ENCODE measurements around the gene ZFAND2B. TPM values are rescaled to one million over a fixed set of nuclear protein-coding genes. Genes with fewer than 3 reads are reported as not detected.

ZFAND2B gene
- total and polyA plus RNA-seq, 8 donors: 26.3 to 41.8 (median 36.0) TPM

DNA sequence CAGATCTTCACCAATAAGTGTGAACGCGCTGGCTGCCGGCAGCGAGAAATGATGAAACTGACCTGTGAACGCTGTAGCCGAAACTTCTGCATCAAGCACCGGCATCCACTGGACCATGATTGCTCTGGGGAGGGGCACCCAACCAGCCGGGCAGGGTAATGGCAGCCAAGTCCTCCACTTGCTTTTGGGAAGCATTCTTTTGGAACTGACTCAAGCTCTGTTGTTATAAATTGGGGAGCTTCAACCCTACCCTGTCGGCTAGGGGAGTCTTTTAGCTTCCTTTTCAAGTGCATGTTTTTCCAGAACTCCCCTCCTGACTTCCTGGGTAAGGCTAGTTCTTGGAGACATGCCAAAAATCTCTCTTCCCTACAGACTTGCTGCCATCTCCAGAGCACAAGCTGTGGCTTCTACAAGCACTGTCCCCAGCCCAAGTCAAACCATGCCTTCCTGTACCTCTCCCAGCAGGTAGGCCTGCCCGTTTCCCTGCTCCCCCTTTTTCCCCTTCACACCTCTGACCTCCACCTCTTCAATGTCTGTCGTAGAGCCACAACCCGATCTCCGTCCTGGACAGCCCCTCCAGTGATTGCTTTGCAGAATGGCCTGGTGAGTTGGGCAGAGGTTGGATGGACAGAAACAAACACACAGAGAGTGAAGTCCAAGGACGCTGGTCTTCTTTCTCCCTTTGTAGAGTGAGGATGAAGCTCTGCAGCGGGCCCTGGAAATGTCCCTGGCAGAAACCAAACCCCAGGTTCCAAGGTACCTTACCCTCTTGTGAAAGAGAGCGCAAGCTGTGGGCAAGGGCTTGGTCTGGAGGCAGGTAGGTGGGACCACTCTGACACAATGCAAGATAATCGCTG lies 1.5 kb downstream of the ZFAND2B start:
- Histone ChIP-seq H3K27me3 (no peaks in the 10 kb centered on the region), H3K4me3 (peak overlapping the region in 1 of 2 donors; percentile 61), H3K27ac (peak overlapping the region; percentile 94 to 95), H3K36me3 (peaks cover 0 to 51% of the 10 kb centered on the region in 2 donors), H3K4me1 (peaks cover 14 to 35% of the 10 kb centered on the region in 2 donors), H3K9me3 (peaks cover 0 to 4% of the 10 kb centered on the region in 2 donors)
- intact Hi-C loops (cut with DNase I): no loop called here
- ATAC-seq: peak; percentile 3
- TF ChIP-seq CTCF (IDR thresholded peaks at IDR 0.05): no peak
- peak in 2 of 4 donors; percentile 40 to 47 for DNase-seq

DNA sequence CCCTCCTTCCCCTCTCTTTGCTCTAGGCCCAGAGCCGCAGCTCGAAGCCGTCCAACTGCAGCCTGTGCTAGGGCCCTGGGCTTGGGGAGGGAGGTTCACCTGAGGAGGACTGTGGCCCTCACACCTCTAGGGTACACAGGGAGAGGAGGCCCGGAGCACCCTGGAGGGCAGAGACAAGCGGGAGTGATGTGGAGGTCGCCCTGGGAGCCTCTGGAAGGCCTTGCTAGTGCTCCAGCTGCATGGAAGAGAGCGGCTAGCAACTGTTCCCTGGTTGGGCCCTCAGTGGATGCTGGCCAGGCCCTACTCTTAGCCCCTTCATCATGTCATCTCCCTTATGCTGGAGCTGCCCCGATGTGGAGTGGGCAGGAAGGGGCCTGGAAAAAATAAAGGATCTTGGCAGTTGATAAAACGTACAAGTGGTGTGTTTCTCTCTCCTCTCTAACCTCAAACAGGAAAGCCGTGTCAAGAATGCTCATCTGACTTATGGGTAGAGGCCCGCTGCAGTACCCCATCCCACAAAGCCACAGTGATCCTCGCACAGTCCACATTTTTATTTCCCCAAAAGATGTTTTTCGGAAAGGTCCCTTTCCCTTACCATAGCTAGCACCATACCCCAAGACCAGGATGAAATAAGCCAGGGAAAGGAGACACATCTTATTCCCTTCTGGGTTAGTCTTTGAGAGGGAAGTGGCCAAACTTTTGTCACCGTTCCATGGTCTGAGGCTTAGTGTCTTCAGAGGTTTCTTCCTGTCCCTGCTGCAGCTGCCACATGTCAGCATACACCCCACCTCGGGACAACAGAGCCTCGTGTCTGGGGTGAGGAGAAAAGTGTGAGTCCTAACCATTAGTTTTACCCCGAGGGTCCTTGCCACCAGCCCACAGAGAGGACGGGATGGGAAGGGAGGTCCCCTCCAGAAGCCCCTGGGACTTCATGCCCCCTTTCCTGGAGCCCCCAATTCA lies 2.9 kb downstream of the ZFAND2B start:
- Histone ChIP-seq H3K27me3 (no peaks in the 10 kb centered on the region), H3K4me3 (no peak overlapping the region), H3K4me1 (peaks cover 14 to 35% of the 10 kb centered on the region in 2 donors), H3K36me3 (peaks cover 0 to 65% of the 10 kb centered on the region in 2 donors), H3K9me3 (peaks cover 0 to 2% of the 10 kb centered on the region in 2 donors), H3K27ac (peak overlapping the region in 1 of 2 donors; percentile 5)
- ATAC-seq: no peak
- intact Hi-C loops (cut with DNase I): no loop called here
- TF ChIP-seq CTCF (IDR thresholded peaks at IDR 0.05): no peak
- DNase-seq: no peak

DNA sequence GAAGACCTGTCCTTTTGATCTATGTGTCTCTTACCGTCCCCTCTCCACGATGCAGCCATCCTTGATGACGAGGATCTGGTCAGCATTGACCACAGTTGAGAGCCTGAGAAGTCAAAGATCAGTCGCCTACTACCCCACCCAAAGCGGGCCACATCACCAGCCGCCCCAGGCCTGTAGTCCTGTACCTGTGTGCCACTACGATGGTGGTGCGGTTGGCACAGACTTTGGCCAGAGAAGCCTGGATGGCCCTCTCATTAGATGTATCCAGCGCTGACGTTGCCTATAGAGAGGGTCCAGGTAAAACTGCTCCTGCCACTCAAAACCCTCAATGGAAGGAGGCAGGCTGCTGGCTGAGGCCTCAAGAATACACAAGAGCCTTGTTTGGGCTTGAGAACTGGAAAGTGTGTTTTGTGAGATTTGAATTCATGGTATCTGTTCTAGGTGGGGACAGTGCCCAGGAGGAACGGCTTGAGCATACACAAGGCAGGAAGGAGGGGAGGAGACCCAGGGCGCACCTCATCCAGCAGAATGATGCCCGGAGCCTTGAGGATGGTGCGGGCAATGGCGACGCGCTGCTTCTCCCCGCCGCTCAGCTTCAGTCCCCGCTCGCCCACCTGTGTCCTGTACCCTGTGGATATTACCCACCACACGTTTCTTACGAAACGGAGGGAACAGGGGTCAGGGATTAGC lies 3.8 kb downstream of the ZFAND2B start:
- no peaks in the 10 kb centered on the region for H3K9me3 ChIP-seq
- no peak for TF ChIP-seq CTCF (IDR thresholded peaks at IDR 0.05)
- peaks cover 14 to 35% of the 10 kb centered on the region in 2 donors for H3K4me1 ChIP-seq
- intact Hi-C loops (cut with DNase I): no loop called here
- H3K27me3 ChIP-seq: no peaks in the 10 kb centered on the region
- ATAC-seq (no peak), DNase-seq (no peak)
- H3K36me3 ChIP-seq: peaks cover 0 to 70% of the 10 kb centered on the region in 2 donors
- no peak overlapping the region for H3K4me3 ChIP-seq
- no peak overlapping the region for H3K27ac ChIP-seq

DNA sequence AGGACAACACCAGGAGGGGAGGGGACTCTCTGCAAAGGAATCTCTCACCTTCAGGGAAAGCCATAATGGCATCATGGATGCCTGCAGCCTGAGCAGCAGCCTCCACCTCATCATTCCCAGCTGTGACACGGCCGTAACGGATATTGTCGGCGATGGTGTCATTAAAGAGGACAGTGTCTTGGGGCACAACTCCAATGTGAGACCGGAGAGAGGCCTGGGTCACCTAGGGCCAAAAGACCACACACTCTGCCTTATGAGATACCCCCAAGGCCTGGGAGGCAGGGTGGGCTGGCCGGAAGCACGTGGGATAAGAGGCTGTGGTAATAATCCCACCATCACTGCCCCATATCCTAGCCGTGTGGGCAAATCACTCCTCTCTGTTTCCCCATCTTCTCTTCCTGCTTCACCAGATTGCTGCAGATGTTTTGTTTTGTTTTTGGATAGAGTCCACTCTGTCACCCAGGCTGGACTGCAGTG lies 4.3 kb downstream of the ZFAND2B start:
- Histone ChIP-seq H3K4me1 (peaks cover 12 to 33% of the 10 kb centered on the region in 2 donors), H3K4me3 (no peak overlapping the region), H3K27me3 (no peaks in the 10 kb centered on the region), H3K27ac (no peak overlapping the region), H3K36me3 (peaks cover 0 to 76% of the 10 kb centered on the region in 2 donors), H3K9me3 (no peaks in the 10 kb centered on the region)
- ATAC-seq: no peak
- no peak for DNase-seq
- intact Hi-C loops (cut with DNase I): no loop called here
- TF ChIP-seq CTCF (IDR thresholded peaks at IDR 0.05): no peak
